Retinal pigment epithelial cell (primary cell): ENCODE data around the gene PDZD8.

Source experiments
- DNase-seq: peaks from one replicate; pipeline ENCODE4 v3.0.0-alpha.2; 2010; ENCODE audit warnings: low read depth
- H3K4me3 ChIP-seq: 2 replicates; pipeline ENCODE4 v1.5.1; 2011; ENCODE audit warnings: mild to moderate bottlenecking, low read length, control low read depth, moderate library complexity
- TF ChIP-seq, protein P1 (sequence below): conservative IDR thresholded peaks from 2 replicates; pipeline ENCODE4 v1.5.1; 2011; ENCODE audit warnings: low read depth, low read length, control low read depth, inconsistent platforms

Gene PDZD8

DNA sequence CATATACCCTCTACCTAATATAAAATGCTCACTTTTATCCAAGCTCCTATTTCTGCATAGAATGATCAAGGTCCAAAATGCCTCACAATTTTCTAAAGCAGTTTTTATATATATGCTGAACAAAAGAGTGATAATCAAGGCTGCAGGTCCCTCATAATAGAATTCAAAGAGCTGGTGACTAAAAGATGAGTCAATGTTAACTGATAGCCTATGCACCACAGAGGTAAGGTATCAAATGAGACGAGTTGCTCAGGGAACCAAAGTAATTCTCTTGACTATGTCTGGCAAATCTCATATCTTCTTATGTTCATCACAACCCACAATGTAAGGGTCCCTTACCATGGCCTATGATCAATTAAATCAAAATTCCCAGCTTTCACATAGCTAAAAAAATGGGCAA lies 15.2 kb downstream of the PDZD8 start:
- TF ChIP-seq, protein P1, sequence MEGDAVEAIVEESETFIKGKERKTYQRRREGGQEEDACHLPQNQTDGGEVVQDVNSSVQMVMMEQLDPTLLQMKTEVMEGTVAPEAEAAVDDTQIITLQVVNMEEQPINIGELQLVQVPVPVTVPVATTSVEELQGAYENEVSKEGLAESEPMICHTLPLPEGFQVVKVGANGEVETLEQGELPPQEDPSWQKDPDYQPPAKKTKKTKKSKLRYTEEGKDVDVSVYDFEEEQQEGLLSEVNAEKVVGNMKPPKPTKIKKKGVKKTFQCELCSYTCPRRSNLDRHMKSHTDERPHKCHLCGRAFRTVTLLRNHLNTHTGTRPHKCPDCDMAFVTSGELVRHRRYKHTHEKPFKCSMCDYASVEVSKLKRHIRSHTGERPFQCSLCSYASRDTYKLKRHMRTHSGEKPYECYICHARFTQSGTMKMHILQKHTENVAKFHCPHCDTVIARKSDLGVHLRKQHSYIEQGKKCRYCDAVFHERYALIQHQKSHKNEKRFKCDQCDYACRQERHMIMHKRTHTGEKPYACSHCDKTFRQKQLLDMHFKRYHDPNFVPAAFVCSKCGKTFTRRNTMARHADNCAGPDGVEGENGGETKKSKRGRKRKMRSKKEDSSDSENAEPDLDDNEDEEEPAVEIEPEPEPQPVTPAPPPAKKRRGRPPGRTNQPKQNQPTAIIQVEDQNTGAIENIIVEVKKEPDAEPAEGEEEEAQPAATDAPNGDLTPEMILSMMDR = no peak
- H3K4me3 ChIP-seq = no peak overlapping the region
- no peak for DNase-seq

DNA sequence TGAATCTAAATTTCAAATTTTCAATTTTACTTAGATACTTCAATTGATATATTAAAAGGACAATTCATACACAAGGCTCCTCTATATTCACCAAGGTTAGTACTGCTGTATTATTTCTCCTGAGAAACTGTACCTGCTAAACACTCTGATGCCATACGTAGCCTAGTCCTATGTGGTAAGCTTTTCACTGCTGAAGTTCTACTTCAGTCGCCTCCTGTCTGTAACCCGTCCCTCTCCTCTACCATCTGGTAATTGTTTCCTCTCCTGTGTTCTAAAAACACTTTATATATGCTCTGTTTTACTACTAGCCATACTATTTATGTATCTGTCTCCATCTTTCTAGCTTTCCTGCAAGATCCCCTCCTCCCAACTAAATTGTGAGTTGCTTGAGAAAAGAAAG lies 20.2 kb downstream of the PDZD8 start:
- no peak overlapping the region for H3K4me3 ChIP-seq
- TF ChIP-seq, protein P1 = no peak
- DNase-seq = no peak

DNA sequence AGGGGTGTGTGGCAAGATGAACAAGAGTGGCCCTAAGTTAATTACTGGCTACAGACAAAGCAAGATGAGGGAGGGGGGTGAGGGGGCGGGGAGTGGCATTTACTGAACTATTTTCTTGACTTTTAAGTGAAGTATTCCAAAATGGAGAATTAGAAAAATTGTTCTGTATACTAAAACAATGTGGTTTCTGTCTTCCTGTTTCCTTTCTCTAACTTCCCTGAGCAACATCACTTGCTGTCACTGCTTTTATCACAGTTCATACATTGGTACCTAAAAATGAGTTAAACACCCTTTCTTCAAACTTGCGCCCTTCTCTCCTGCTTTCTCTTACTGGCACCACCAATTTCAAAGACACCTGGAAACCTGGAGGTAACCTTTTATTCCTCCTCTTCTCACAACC lies 21.6 kb downstream of the PDZD8 start:
- no peak overlapping the region for H3K4me3 ChIP-seq
- no peak for DNase-seq
- TF ChIP-seq, protein P1 = no peak

DNA sequence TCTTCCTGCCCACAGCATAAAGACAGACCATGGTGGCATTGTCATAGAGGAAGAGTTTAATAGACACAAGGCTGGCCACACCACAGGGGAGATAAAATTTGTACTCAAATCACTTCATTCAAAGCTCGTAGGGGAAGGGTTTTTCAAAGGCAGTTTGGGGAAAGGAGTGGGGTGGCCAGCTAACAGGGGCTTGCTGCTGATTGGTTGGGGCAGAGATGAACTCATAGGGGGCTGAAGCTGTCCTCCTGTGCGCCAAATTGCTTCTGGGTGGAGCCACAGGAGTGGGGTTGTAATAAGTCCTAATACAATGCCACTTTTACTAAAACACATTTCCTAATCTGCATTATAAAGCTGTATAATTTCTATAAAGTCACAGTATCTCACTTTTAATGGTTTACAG lies 22.5 kb downstream of the PDZD8 start:
- no peak overlapping the region for H3K4me3 ChIP-seq
- TF ChIP-seq, protein P1 = no peak
- DNase-seq = no peak

DNA sequence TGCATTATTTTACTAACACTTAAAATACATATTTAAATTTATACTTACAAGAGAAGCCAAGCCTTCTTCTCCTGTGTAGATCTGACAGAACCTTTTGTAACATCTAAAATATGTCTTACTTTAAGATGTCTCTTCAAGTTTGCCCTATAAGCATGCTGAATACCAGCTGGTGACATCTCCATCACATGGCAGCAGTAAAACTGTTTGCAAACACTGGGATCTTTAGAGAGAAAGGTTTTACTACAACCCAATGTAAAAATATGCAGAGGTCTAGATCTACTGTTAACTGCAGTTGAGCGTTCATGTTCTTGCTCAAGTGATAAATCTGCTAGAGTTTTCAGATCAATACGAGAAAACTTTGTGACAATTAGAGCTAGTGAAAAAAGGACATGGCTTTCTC lies 23.2 kb downstream of the PDZD8 start:
- TF ChIP-seq, protein P1 = no peak
- no peak for DNase-seq
- H3K4me3 ChIP-seq = no peak overlapping the region

DNA sequence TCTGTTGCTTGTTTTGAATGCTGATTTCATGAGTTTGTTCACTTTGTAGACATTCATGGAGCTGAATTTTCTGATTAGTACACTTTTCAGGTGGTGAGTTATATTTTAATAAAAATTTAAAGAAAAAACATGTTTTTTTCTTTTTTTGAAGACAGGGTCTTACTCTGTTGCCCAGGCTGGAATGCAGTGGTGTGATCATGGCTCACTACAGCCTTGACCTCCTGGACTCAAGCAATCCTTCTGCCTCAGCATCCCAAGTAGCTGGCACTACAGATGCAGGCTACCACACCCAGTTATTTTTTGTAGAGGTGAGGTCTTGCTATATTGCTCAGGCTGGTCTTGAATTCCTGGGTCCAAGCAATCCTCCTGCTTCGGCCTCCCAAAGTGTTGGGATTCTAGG lies 23.7 kb downstream of the PDZD8 start:
- TF ChIP-seq, protein P1 = no peak
- no peak overlapping the region for H3K4me3 ChIP-seq
- DNase-seq = no peak

DNA sequence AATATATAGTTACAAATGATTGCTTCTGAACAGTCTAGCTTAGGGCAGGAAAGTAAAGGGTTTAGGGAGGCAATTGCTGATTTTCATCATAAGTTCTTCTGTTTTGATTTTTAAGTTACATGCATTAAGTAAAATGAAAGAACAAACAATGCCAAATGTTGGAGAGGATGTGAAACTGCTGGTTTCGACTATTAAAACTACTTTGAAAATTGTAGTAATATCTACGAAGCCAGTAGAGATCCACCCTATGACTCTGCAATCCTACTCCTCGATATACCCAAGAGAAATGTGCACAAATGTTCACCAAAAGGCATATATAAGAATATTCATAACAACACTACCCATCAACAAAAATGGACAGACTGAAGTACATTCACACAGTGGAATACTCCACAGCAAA lies 24.3 kb downstream of the PDZD8 start:
- TF ChIP-seq, protein P1 = no peak
- no peak for DNase-seq
- no peak overlapping the region for H3K4me3 ChIP-seq
